Fibroblast of pulmonary artery (primary cell): ENCODE data around the gene LSM12.
A peak's percentile ranks its signal among the peaks of the same experiment; 100 is the strongest.
"Not testable (repeated sequence)": the region's sequence is repeated elsewhere in the genome, so short reads cannot be mapped to it uniquely, and the experiment has no call there.

Experiments used
- DNase-seq: peaks from one replicate; pipeline ENCODE4 v3.0.0-alpha.2; 2010; ENCODE audit warnings: low read depth
- H3K4me3 ChIP-seq: replicated peaks from 2 replicates; pipeline ENCODE4 v1.5.1; 2011; ENCODE audit warnings: low read depth, mild to moderate bottlenecking, control low read depth, low read length, moderate library complexity
- TF ChIP-seq, protein P1 (sequence below): IDR thresholded peaks from 2 replicates; pipeline ENCODE4 v1.5.1; 2011; ENCODE audit warnings: mild to moderate bottlenecking, control low read depth, low read length, inconsistent platforms; ENCODE audit errors: missing control alignments

Gene LSM12

DNA sequence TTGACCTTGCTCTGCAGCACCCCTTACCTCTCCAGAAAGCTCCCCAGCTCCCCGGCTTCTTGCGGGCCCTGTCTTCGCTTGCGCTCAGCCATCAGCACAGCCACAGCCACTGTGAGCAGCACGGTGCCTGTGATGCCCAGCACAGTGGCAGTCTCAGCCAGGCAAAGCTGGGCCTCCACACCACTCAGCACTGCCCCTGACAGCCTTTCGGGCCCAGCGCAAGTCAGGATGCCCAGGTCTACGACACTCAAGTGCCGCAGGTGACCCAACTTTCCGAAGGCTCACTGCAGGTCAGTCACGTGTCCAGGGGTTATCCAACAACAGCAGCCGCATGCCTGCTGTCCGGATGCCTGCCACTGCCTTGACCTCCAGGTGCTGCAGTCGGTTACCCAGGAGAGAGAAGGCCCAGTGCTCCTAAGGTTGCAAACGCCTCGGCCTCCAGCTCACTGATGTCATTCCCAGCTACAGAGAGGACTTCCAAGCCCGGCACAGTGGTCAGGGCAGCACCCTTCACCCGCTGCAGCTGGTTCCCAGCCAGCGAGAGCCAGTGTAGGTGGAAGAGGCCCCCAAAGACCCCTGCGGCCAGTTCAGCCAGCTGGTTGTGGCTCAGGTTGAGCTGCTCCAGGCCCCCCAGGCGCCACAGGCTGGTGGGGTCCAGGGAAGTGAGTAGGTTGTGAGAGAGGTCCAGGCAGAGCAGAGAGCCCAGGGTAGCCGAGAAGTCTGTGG is 42.8 kb downstream of the LSM12 start:
- DNase-seq, result no peak
- no peak overlapping the region for H3K4me3 ChIP-seq
- TF ChIP-seq, protein P1, sequence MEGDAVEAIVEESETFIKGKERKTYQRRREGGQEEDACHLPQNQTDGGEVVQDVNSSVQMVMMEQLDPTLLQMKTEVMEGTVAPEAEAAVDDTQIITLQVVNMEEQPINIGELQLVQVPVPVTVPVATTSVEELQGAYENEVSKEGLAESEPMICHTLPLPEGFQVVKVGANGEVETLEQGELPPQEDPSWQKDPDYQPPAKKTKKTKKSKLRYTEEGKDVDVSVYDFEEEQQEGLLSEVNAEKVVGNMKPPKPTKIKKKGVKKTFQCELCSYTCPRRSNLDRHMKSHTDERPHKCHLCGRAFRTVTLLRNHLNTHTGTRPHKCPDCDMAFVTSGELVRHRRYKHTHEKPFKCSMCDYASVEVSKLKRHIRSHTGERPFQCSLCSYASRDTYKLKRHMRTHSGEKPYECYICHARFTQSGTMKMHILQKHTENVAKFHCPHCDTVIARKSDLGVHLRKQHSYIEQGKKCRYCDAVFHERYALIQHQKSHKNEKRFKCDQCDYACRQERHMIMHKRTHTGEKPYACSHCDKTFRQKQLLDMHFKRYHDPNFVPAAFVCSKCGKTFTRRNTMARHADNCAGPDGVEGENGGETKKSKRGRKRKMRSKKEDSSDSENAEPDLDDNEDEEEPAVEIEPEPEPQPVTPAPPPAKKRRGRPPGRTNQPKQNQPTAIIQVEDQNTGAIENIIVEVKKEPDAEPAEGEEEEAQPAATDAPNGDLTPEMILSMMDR, result no peak

DNA sequence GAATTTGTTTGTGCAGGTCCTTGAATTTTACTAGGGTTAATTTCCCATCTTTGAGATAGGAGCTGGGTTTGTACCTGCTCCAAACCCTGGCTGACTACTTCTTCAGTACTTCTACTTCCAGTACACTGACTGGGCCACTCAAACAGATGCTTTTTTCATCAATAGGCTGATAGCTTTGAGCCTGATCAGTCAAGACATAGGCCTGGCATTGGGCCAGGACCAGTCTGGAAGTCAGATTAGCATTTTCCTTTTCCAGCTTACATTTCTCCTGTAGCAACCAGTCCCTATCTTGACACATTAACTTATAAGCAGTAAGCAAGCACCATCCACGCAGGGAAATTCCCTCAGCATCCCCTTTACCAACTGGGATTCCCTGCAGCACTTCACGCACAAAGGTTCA is 44.2 kb downstream of the LSM12 start:
- DNase-seq, result no peak
- TF ChIP-seq, protein P1, result no peak
- H3K4me3 ChIP-seq, result no peak overlapping the region

DNA sequence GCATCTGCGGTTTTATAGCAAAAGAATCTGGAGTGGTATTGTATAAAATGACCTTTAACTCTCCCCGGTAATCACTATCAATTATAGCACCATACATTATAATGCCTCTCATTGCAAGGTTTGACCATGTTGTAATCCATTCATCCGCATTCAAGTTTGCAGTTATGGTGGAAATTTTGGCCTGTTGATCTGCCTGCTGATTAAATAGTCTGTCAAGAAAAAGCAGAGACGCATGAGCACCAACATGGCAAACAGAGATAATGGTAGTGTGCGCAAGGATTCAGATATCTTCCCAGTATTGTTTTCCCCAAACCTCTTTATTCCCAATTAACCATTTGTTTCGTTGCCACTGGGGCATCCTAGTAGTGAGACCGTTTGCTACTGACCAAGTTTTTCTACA is 45.2 kb downstream of the LSM12 start:
- not testable (repeated sequence) for H3K4me3 ChIP-seq, DNase-seq

DNA sequence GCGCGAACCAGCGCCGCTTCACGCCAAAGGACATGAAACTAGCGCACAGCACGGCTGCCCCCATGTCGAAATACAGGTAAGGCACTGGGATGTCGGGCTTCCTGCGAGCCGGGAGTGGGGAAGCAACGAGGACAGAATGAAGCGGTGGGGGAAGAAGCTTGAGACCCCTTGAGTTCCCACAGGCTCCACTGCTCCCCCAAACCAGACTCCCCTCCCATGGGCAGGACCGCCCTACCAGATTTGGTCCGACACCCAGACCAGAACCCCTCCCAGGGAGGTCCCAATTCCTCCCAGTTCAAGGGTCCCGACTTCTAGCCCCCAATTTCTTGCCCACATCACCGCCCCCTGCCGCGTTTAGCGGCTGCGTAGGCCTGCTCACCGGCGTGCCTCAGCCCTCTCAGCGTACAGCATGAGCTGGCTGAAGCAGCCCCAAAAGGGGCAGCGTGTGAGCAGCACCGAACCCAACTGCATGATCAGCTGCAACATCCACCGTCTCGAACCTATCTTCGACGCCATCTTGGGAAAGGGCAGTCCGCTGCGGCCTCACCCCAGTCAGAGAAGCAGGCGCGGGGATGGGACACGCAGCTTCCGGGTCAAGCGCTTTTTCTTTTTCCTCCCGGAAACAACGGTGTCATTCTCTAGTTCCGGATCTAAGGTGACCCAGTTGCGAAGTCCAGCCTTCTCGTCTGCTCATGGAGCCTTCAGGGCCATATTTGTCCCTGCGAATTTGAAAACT is 51.9 kb downstream of the LSM12 start, which contains the start of gene TMEM101:
Gene TMEM101 (minus strand): TSS at position 527 of the 736 bp plus-strand sequence. CDS start 11 bp downstream, at position 516.
- peak within 1 kb of the TSS; percentile 98 for H3K4me3 ChIP-seq
- peak; percentile 97 for DNase-seq
- TF ChIP-seq, protein P1, result no peak

DNA sequence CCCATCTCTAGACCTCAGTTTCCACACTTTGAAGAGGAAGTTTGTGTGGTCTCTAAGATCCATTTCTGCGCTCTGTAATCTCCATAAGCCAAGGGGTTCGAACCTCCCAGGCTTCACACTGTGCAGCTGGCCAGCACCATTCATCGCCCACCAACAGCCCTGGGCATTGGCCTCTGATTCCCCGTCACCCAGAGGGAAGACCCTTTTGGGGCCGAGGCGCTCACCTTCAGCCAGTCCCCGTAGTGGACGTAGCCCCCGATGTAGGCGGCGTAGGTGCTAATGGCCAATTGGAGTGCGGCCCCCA is 52.4 kb downstream of the LSM12 start:
- no peak for DNase-seq
- TF ChIP-seq, protein P1, result no peak
- H3K4me3 ChIP-seq, result peak overlapping the region; percentile 98

DNA sequence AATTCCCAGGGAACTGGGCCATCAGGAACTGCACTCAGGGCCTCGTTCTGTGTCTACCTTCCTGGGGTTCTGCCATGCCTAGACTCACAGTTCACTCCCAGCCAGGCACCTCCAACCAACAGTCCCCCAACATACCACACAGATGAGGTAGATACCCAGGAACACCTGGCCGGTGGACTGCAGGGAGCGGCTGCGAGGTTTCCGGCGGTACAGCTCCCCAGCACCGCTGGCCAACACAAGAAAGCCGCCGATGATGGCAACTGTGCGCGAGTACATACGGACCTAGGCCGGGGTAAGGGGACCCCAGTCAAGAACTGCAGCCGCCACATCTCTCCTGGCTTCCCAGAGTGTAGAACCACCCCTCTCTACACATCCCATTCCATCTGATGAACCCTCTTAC is 53.6 kb downstream of the LSM12 start:
- no peak for DNase-seq
- no peak overlapping the region for H3K4me3 ChIP-seq
- TF ChIP-seq, protein P1, result no peak

DNA sequence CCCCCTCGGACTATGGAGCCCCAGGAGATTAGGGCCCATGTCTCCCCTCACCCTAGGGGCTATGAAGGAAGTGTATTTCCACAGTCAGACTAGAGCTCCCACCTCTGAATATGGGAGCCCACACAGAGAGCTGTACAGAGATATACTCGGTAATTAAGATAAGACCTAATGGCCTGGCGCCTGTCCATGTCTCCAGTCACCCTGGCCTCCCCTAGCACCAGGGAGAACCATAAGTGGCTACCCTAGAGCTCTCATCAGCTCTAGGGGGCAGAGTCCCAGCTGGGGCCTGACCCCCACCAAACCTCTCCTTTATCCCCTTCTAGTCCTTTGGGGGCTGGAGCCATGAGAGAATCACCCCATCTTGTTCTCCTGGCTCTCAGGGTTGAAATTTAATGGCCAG is 54.1 kb downstream of the LSM12 start:
- H3K4me3 ChIP-seq, result no peak overlapping the region
- no peak for DNase-seq
- TF ChIP-seq, protein P1, result no peak
